HepG2 (cell line): ENCODE results near the gene GPS1. TPM values are rescaled to one million over a fixed set of nuclear protein-coding genes. Genes with fewer than 3 reads are reported as not detected.

Experiments
- MYC ChIP-seq: sonication (generic); formaldehyde crosslinking; IDR thresholded peaks from 2 replicates; pipeline ENCODE4 v1.9.0; 2021; ENCODE audit warnings: missing genetic modification reagents, borderline replicate concordance
- NFKBIZ ChIP-seq: IDR thresholded peaks from 2 replicates; pipeline ENCODE4 v1.6.1; 2018; ENCODE audit warnings: missing genetic modification reagents, missing compliant biosample characterization
- PHF21A ChIP-seq: sonication (generic); formaldehyde crosslinking; IDR thresholded peaks from 2 replicates; pipeline ENCODE4 v1.5.0; 2020; ENCODE audit warnings: mild to moderate bottlenecking, missing genetic modification reagents
- SRSF4 ChIP-seq: fragments of 200-400 bp; formaldehyde crosslinking; IDR thresholded peaks from one replicate; pipeline ENCODE4 v1.6.1; 2018; ENCODE audit warnings: mild to moderate bottlenecking, low read depth, low read length, moderate library complexity; ENCODE audit not compliant: poor library complexity, severe bottlenecking
- ZFX ChIP-seq: sonication (generic); formaldehyde crosslinking; IDR thresholded peaks from 2 replicates; pipeline ENCODE4 v1.4.0; 2020; ENCODE audit warnings: mild to moderate bottlenecking, low read depth, missing genetic modification reagents, moderate library complexity
- ZNF20 ChIP-seq: sonication (generic); formaldehyde crosslinking; IDR thresholded peaks from 2 replicates; pipeline ENCODE4 v1.4.0; 2020; ENCODE audit warnings: mild to moderate bottlenecking, moderate library complexity, missing genetic modification reagents
- ZNF317 ChIP-seq: sonication (generic); formaldehyde crosslinking; IDR thresholded peaks from 2 replicates; pipeline ENCODE4 v1.5.0; 2020; ENCODE audit warnings: mild to moderate bottlenecking, missing genetic modification reagents
- ZNF331 ChIP-seq: sonication (generic); formaldehyde crosslinking; IDR thresholded peaks from 2 replicates; pipeline ENCODE4 v1.4.0; 2020; ENCODE audit warnings: missing genetic modification reagents
- ZNF510 ChIP-seq: sonication (generic); formaldehyde crosslinking; IDR thresholded peaks from 2 replicates; pipeline ENCODE4 v1.4.0; 2020; ENCODE audit warnings: low read depth, mild to moderate bottlenecking, missing genetic modification reagents
- ZNF569 ChIP-seq: sonication (generic); formaldehyde crosslinking; IDR thresholded peaks from 2 replicates; pipeline ENCODE4 v1.5.0; 2020; ENCODE audit warnings: mild to moderate bottlenecking, missing genetic modification reagents, moderate library complexity, borderline replicate concordance
- ZNF605 ChIP-seq: sonication (generic); formaldehyde crosslinking; IDR thresholded peaks from 2 replicates; pipeline ENCODE4 v1.8.0; 2022; ENCODE audit warnings: mild to moderate bottlenecking, missing genetic modification reagents
- ZNF839 ChIP-seq: sonication (generic); formaldehyde crosslinking; IDR thresholded peaks from 2 replicates; pipeline ENCODE4 v1.4.0; 2020; ENCODE audit warnings: missing genetic modification reagents, mild to moderate bottlenecking, borderline replicate concordance
- polyA plus RNA-seq, 8 experiments: library from polyadenylated mRNA; depleted of rRNA in 3 of 8; stranded (reverse) in 7 of 8; unstranded in 1 of 8; fragments of >200 nt; fragmentation: Illumina TruSeq in 4 of 8; extraction: Trizol in 4 of 8; gene quantifications; 2 replicates each; pipeline versions ENCODE4 v1.2.1 to v1.2.3, GENCODE V29; 2011 to 2016; ENCODE audit warnings: low read depth in 4 of 8, missing spikeins in 1 of 8, mixed read lengths in 1 of 8; ENCODE audit not compliant: insufficient read depth in 1 of 8
- total RNA-seq, 5 experiments: library from RNA; depleted of rRNA; stranded (reverse); fragments of >200 nt; fragmentation: Illumina TruSeq; extraction: Trizol; gene quantifications; 2 replicates each; pipeline ENCODE4 v1.2.3, GENCODE V29; 2016; ENCODE audit warnings: low read depth in 1 of 5
- TF ChIP-seq, protein P1 (sequence below): IDR thresholded peaks from 2 replicates; pipeline ENCODE4 v1.6.1; 2018; ENCODE audit warnings: missing genetic modification reagents
- TF ChIP-seq, protein P2 (sequence below): sonication (generic); formaldehyde crosslinking; IDR thresholded peaks from 2 replicates; pipeline ENCODE4 v1.8.0; 2022; ENCODE audit warnings: low read depth, missing genetic modification reagents
- TF ChIP-seq, protein P3 (sequence below): sonication (generic); formaldehyde crosslinking; IDR thresholded peaks from 2 replicates; pipeline ENCODE4 v1.5.1; 2020; ENCODE audit warnings: mild to moderate bottlenecking, missing genetic modification reagents
- TF ChIP-seq, protein P4 (sequence below): sonication (generic); formaldehyde crosslinking; IDR thresholded peaks from 2 replicates; pipeline ENCODE4 v1.5.1; 2020; ENCODE audit warnings: mild to moderate bottlenecking, missing genetic modification reagents, borderline replicate concordance
- TF ChIP-seq, protein P5 (sequence below): sonication (generic); formaldehyde crosslinking; IDR thresholded peaks from 2 replicates; pipeline ENCODE4 v1.4.0; 2020; ENCODE audit warnings: missing genetic modification reagents, borderline replicate concordance

The GPS1 gene
- total and polyA plus RNA-seq, 2 of the 13 experiments (the other 11 are each of a cell fraction or from before 2014, with no cell fraction given), result 124 to 128 TPM

DNA sequence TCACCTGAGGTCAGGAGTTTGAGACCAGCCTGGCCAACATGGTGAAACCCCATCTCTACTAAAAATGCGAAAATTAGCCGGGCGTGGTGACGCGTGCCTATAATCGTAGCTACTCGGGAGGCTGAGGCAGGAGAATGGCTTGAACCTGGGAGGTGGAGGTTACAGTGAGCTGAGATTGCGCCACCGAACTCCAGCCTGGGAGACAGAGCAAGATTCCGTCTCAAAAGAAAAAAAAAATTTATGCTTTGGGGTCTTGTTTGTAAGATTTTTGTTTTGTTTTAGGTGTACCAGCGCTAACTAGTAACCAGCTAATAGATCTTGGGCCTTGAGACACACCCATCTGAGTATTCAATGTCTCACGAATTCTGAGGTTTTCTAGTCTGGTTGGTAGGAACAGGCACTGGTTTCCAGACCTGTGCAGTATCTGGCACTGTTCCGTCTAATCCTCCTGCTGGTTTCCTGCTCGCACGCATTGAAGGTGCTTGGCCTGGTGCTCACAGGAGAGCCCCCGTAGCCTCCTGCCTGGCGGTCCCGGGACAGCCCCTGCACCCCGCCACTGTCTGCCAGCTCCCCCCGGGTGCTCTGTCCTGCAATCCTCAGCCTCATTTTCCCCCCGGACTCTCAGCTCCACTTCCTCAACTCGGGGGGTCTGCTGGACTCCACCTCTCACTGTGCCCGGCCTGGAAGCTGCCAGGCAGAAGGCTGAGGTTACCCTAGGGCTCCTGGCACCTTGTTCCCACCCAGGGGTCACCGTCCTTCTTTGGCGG lies 24.5 kb downstream of the GPS1 start (continued):
- TF ChIP-seq, protein P1, sequence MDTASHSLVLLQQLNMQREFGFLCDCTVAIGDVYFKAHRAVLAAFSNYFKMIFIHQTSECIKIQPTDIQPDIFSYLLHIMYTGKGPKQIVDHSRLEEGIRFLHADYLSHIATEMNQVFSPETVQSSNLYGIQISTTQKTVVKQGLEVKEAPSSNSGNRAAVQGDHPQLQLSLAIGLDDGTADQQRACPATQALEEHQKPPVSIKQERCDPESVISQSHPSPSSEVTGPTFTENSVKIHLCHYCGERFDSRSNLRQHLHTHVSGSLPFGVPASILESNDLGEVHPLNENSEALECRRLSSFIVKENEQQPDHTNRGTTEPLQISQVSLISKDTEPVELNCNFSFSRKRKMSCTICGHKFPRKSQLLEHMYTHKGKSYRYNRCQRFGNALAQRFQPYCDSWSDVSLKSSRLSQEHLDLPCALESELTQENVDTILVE (CRISPR knock-in tag), result no peak
- no peak for TF ChIP-seq PHF21A (CRISPR knock-in tag)
- no peak for TF ChIP-seq MYC (CRISPR knock-in tag)
- TF ChIP-seq, protein P2, sequence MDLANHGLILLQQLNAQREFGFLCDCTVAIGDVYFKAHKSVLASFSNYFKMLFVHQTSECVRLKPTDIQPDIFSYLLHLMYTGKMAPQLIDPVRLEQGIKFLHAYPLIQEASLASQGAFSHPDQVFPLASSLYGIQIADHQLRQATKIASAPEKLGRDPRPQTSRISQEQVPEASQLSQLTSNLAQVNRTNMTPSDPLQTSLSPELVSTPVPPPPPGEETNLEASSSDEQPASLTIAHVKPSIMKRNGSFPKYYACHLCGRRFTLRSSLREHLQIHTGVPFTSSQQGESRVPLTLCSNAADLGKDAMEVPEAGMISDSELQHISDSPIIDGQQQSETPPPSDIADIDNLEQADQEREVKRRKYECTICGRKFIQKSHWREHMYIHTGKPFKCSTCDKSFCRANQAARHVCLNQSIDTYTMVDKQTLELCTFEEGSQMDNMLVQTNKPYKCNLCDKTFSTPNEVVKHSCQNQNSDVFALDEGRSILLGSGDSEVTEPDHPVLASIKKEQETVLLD (CRISPR knock-in tag), result no peak
- TF ChIP-seq, protein P3, sequence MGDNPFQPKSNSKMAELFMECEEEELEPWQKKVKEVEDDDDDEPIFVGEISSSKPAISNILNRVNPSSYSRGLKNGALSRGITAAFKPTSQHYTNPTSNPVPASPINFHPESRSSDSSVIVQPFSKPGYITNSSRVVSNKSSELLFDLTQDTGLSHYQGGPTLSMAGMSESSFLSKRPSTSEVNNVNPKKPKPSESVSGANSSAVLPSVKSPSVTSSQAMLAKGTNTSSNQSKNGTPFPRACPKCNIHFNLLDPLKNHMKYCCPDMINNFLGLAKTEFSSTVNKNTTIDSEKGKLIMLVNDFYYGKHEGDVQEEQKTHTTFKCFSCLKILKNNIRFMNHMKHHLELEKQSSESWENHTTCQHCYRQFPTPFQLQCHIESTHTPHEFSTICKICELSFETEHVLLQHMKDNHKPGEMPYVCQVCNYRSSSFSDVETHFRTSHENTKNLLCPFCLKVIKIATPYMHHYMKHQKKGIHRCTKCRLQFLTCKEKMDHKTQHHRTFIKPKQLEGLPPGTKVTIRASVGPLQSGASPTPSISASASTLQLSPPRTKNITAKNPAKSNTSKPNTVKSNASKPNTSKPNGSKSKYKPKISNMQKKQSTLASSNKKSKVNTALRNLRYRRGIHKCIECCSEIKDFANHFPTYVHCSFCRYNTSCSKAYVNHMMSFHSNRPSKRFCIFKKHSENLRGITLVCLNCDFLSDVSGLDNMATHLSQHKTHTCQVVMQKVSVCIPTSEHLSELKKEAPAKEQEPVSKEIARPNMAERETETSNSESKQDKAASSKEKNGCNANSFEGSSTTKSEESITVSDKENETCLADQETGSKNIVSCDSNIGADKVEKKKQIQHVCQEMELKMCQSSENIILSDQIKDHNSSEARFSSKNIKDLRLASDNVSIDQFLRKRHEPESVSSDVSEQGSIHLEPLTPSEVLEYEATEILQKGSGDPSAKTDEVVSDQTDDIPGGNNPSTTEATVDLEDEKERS (CRISPR knock-in tag), result no peak
- TF ChIP-seq ZNF331, result no peak
- TF ChIP-seq, protein P4, sequence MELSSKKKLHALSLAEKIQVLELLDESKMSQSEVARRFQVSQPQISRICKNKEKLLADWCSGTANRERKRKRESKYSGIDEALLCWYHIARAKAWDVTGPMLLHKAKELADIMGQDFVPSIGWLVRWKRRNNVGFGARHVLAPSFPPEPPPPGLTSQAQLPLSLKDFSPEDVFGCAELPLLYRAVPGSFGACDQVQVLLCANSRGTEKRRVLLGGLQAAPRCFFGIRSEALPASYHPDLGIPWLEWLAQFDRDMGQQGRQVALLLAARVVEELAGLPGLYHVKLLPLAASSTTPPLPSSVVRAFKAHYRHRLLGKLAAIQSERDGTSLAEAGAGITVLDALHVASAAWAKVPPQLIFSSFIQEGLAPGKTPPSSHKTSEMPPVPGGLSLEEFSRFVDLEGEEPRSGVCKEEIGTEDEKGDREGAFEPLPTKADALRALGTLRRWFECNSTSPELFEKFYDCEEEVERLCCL, result no peak
- TF ChIP-seq NFKBIZ (CRISPR knock-in tag), result no peak
- TF ChIP-seq ZNF510 (CRISPR knock-in tag), result no peak
- TF ChIP-seq SRSF4, result peak; percentile 17
- TF ChIP-seq ZNF317, result 0 out of 2 replicates have a peak, but pooled peaks have one; percentile 33
- TF ChIP-seq ZFX (CRISPR knock-in tag), result no peak
- no peak for TF ChIP-seq ZNF20 (CRISPR knock-in tag)
- TF ChIP-seq ZNF569, result no peak
- TF ChIP-seq, protein P5, sequence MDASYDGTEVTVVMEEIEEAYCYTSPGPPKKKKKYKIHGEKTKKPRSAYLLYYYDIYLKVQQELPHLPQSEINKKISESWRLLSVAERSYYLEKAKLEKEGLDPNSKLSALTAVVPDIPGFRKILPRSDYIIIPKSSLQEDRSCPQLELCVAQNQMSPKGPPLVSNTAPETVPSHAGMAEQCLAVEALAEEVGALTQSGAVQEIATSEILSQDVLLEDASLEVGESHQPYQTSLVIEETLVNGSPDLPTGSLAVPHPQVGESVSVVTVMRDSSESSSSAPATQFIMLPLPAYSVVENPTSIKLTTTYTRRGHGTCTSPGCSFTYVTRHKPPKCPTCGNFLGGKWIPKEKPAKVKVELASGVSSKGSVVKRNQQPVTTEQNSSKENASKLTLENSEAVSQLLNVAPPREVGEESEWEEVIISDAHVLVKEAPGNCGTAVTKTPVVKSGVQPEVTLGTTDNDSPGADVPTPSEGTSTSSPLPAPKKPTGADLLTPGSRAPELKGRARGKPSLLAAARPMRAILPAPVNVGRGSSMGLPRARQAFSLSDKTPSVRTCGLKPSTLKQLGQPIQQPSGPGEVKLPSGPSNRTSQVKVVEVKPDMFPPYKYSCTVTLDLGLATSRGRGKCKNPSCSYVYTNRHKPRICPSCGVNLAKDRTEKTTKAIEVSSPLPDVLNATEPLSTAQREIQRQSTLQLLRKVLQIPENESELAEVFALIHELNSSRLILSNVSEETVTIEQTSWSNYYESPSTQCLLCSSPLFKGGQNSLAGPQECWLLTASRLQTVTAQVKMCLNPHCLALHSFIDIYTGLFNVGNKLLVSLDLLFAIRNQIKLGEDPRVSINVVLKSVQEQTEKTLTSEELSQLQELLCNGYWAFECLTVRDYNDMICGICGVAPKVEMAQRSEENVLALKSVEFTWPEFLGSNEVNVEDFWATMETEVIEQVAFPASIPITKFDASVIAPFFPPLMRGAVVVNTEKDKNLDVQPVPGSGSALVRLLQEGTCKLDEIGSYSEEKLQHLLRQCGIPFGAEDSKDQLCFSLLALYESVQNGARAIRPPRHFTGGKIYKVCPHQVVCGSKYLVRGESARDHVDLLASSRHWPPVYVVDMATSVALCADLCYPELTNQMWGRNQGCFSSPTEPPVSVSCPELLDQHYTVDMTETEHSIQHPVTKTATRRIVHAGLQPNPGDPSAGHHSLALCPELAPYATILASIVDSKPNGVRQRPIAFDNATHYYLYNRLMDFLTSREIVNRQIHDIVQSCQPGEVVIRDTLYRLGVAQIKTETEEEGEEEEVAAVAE (CRISPR knock-in tag), result no peak
- no peak for TF ChIP-seq ZNF839 (CRISPR knock-in tag)
- no peak for TF ChIP-seq ZNF605 (CRISPR knock-in tag)
